Effector memory CD4-positive, alpha-beta T cell (primary cell): ENCODE measurements around the gene DGKA.
"Not testable (repeated sequence)": the region's sequence is repeated elsewhere in the genome, so short reads cannot be mapped to it uniquely, and the experiment has no call there.

Experiments used
- DNase-seq, 3 donors: peaks; one replicate each; pipeline ENCODE4 v3.0.0-alpha.2; 2020
- H3K27ac ChIP-seq: 2 replicates; pipeline ENCODE4 v1.7.0; 2013; ENCODE audit warnings: mild to moderate bottlenecking, low read length, moderate library complexity; ENCODE audit not compliant: insufficient read depth, poor library complexity, severe bottlenecking
- H3K27me3 ChIP-seq: replicated peaks from 2 replicates; pipeline ENCODE4 v1.7.0; 2013; ENCODE audit warnings: mild to moderate bottlenecking, low read length; ENCODE audit not compliant: insufficient read depth, control insufficient read depth, poor library complexity, severe bottlenecking
- H3K36me3 ChIP-seq: 2 replicates; pipeline ENCODE4 v1.7.0; 2013; ENCODE audit warnings: mild to moderate bottlenecking, low read length, moderate library complexity; ENCODE audit not compliant: control insufficient read depth, insufficient read depth
- H3K4me1 ChIP-seq: 2 replicates; pipeline ENCODE4 v1.7.0; 2013; ENCODE audit warnings: low read length, mild to moderate bottlenecking; ENCODE audit not compliant: control insufficient read depth, insufficient read depth, poor library complexity, severe bottlenecking
- H3K4me3 ChIP-seq: 2 replicates; pipeline ENCODE4 v1.7.0; 2013; ENCODE audit warnings: low read length, low read depth, mild to moderate bottlenecking; ENCODE audit not compliant: insufficient read depth, poor library complexity, severe bottlenecking
- H3K9me3 ChIP-seq: 2 replicates; pipeline ENCODE4 v1.7.0; 2013; ENCODE audit warnings: mild to moderate bottlenecking, low read length, moderate library complexity; ENCODE audit not compliant: control insufficient read depth

DGKA gene

DNA sequence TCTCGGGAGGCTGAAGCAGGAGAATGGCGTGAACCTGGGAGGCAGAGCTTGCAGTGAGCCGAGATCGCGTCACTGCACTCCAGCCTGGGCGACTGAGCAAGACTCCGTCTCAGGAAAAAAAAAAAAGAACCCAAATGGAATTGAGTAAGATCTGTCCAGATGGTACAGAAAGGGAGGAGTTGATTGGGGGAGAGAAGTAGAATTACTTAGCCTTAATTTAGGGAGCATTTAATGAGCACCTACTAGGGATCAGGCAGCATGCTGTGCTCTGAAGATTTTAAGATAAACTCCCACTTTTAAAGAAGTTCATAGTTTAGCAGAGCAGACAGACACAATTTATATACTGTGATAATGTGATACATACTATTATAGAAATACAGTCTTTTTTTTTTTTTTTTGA, 47.4 kb downstream of the DGKA start:
- Histone ChIP-seq H3K9me3 (no peaks in the 10 kb centered on the region), H3K4me1 (peaks cover 3% of the 10 kb centered on the region), H3K27ac (no peak overlapping the region), H3K36me3 (peaks cover 12% of the 10 kb centered on the region), H3K4me3 (no peak overlapping the region), H3K27me3 (no peaks in the 10 kb centered on the region)
- no peak for DNase-seq

- Histone ChIP-seq H3K27ac (no peak overlapping the region), H3K36me3 (peaks cover 18% of the 10 kb centered on the region), H3K4me3 (no peak overlapping the region), H3K27me3 (no peaks in the 10 kb centered on the region), H3K9me3 (no peaks in the 10 kb centered on the region), H3K4me1 (peaks cover 3% of the 10 kb centered on the region)
- no peak for DNase-seq
Measured at GRCh38 chr12:55979069-55979468, 48.1 kb downstream of the DGKA start.

- peaks cover 18% of the 10 kb centered on the region for H3K36me3 ChIP-seq
- not testable (repeated sequence) for H3K27me3 ChIP-seq, H3K27ac ChIP-seq, H3K9me3 ChIP-seq, H3K4me3 ChIP-seq, H3K4me1 ChIP-seq, DNase-seq
Measured at GRCh38 chr12:55981882-55982281, 50.9 kb downstream of the DGKA start.

GRCh38 chr12:55982319-55982936, 51.5 kb downstream of the DGKA start:
- no peak for DNase-seq
- Histone ChIP-seq H3K27ac (no peak overlapping the region), H3K9me3 (no peaks in the 10 kb centered on the region), H3K27me3 (no peaks in the 10 kb centered on the region), H3K4me3 (no peak overlapping the region), H3K4me1 (no peaks in the 10 kb centered on the region), H3K36me3 (peaks cover 21% of the 10 kb centered on the region)

DNA sequence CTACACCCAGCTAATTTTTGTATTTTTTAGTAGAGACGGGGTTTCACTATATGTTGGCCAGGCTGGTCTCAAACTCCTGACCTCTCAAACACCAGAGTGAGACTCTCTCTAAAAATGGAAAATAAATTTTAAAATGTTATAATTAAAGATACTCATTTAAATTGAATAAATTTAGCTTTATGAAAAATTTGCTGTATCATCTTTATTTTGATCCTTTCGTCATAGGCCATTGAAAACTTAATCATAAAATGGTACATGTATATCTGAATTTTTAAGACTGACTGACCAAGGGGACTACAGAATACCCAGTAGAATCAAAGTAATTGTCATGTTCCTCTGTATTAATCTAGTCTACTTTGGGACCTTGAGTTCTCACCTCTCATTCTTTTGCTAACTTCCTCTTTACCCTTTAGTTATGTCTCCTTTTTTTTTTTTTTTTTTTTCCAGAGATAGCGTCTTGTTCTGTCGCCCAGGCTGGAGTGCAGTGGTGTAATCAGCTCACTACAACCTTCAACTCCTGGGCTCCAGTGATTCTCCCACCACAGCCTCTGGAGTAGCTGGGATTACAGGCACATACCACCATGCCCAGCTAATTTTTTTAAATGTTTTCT, 52.4 kb downstream of the DGKA start:
- Histone ChIP-seq H3K27ac (no peak overlapping the region), H3K27me3 (no peaks in the 10 kb centered on the region), H3K4me3 (no peak overlapping the region), H3K4me1 (no peaks in the 10 kb centered on the region), H3K9me3 (no peaks in the 10 kb centered on the region), H3K36me3 (peaks cover 22% of the 10 kb centered on the region)
- no peak for DNase-seq

- no peak overlapping the region for H3K27ac ChIP-seq
- H3K4me3 ChIP-seq, result no peak overlapping the region
- no peaks in the 10 kb centered on the region for H3K4me1 ChIP-seq
- no peaks in the 10 kb centered on the region for H3K27me3 ChIP-seq
- H3K36me3 ChIP-seq, result peaks cover 27% of the 10 kb centered on the region
- no peak for DNase-seq
- H3K9me3 ChIP-seq, result no peaks in the 10 kb centered on the region
Measured at GRCh38 chr12:55984861-55985260, 53.9 kb downstream of the DGKA start.

DNA sequence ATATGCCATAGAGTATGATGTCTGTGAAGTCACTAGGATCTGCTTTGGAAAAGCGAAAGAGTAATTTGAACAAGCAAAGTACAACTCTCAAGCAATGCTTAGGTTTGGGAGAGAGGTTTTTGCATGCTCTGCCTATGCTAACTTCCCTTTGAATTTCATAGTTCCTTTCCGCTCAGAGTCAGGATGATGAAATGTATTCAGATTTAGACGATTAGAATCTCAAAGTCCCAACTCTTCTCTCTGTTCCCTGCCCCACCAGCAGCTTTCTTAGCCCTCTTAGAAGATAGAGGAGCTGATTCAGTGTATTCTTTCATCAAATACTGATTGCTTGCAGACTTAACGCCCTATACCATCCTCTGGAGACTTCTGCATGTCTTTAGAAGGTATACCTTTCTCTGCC, 54.4 kb downstream of the DGKA start:
- H3K27ac ChIP-seq, result no peak overlapping the region
- H3K4me3 ChIP-seq, result no peak overlapping the region
- DNase-seq, result no peak
- H3K36me3 ChIP-seq, result peaks cover 28% of the 10 kb centered on the region
- no peaks in the 10 kb centered on the region for H3K27me3 ChIP-seq
- H3K9me3 ChIP-seq, result no peaks in the 10 kb centered on the region
- no peaks in the 10 kb centered on the region for H3K4me1 ChIP-seq

DNA sequence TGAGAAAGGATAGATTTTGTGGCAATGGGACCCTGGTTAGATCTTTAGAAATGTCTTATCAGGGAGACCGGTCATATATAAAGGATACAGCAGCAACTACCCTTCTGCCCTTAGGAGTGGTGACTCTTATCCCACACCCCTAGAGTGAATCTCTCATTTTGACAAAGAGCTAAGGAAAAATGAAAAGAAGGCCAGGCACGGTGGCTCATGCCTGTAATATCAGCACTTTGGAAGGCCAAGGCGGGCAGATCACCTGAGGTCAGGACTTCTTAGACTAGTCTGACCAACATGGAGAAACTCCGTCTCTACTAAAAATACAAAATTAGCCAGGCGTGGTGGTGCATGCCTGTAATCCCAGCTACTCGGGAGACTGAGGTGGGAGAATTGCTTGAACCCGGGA, 55.0 kb downstream of the DGKA start:
- not testable (repeated sequence) for H3K27ac ChIP-seq, H3K4me1 ChIP-seq, DNase-seq, H3K4me3 ChIP-seq, H3K27me3 ChIP-seq, H3K9me3 ChIP-seq
- H3K36me3 ChIP-seq, result peaks cover 30% of the 10 kb centered on the region

- Histone ChIP-seq H3K4me1 (no peaks in the 10 kb centered on the region), H3K27me3 (no peaks in the 10 kb centered on the region), H3K4me3 (no peak overlapping the region), H3K27ac (no peak overlapping the region), H3K36me3 (peaks cover 49% of the 10 kb centered on the region), H3K9me3 (no peaks in the 10 kb centered on the region)
- DNase-seq, result no peak
Measured at GRCh38 chr12:55991110-55991509, 60.1 kb downstream of the DGKA start.

DNA sequence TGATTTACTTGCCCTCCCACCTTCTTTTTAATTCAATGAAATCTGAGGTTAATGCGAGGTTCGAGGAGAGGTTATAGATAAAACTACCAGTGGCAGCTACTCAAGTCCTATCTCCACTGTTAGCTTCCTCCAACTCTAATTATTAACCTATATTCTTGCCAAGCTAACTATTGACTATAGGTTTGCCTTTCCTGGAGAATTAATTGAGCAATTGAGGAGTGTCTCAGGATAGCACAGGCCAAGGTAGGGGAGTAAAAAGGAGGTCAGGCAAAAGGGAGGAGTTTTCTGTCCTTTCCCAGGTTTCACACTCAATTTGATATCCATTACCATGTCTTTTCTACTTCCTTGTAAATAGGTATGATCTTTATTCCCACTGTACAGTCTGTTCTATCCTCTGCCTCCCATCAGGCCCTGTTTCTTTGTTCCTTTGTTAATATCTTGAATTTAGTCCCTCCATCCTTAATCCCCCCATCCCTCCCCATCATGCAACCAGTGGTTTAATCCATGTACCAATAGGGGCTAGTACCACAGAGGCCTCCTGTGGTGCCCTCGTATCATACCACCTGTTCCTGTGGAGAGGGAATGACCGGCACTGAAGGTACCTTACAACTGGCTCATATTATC, 62.4 kb downstream of the DGKA start:
- no peak for DNase-seq
- peaks cover 45% of the 10 kb centered on the region for H3K36me3 ChIP-seq
- no peaks in the 10 kb centered on the region for H3K9me3 ChIP-seq
- H3K27ac ChIP-seq, result no peak overlapping the region
- no peak overlapping the region for H3K4me3 ChIP-seq
- peaks cover 6% of the 10 kb centered on the region for H3K4me1 ChIP-seq
- no peaks in the 10 kb centered on the region for H3K27me3 ChIP-seq
